ENCODE results near the gene IL25.
"Not testable (repeated sequence)": the region's sequence is repeated elsewhere in the genome, so short reads cannot be mapped to it uniquely, and the experiment has no call there.

Gene IL25

DNA sequence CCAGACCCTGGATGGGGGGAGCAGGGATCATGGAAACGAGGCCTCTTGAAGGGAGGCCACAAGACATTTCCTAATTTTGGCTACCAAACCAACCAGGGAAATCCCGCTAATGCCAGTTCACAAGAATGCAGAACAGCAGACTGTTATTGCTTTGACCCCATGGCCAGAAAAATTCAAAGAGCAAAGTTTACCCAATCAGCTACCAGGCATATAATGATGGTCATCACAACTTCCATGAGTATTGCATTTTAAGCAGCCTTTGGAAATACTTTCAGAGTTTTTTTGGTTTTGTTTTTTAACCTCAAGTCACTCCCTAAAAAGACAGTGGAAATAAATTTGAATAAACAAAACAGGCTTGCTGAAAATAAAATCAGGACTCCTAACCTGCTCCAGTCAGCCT lies at the start of gene IL25:
IL25 (plus strand) TSS at position 301 of the 400 bp plus-strand sequence.
- ChIA-PET CTCF (interaction anchor here (0.8 to 3.3 kb wide), 2 partner anchors 8 to 43 kb away, joined by 3 to 14 read pairs; no protein-coding TSS in a partner anchor), POLR2A (no interaction called here)
- H3K4me3 ChIP-seq (ENCODE audit: low read depth, low read length), result no peak within 1 kb of the TSS
- no peak for DNase-seq (ENCODE audit: low read depth, low spot score)
- TF ChIP-seq CTCF (IDR thresholded peaks at IDR 0.05; ENCODE audit: insufficient read depth, low read length, missing control alignments), result no peak

DNA sequence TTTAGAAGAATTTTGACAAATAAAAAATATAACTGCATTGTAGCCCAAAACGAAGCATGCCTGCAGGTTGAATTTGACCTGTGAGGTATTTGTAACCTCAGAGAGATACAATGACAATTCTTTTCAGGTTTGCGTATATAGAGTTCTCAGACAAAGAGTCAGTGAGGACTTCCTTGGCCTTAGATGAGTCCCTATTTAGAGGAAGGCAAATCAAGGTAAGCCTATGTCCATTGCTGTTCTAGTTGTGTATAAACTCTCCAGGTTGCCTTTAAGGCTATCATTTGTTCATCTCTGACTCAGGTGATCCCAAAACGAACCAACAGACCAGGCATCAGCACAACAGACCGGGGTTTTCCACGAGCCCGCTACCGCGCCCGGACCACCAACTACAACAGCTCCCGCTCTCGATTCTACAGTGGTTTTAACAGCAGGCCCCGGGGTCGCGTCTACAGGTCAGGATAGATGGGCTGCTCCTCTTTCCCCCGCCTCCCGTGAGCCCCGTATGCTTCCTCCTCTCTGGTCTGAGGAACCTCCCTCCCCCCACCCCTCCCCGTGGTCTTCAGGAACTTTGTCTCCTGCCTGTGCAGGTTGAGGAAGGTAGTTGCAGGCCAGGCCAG lies 48.7 kb upstream of the IL25 start:
- no peak for TF ChIP-seq CTCF (IDR thresholded peaks at IDR 0.05; ENCODE audit: insufficient read depth, low read length, missing control alignments)
- no peak overlapping the region for H3K4me3 ChIP-seq (ENCODE audit: low read depth, low read length)
- ChIA-PET CTCF (interaction anchor here (1.0 to 18.0 kb wide), 5 partner anchors 10 to 235 kb away, joined by 3 to 303 read pairs (median 5); partner anchors contain the start of gene CMTM5), POLR2A (interaction anchor here (0.7 kb wide), 1 partner anchor 898 kb away, joined by 3 read pairs; no protein-coding TSS in a partner anchor)
- DNase-seq (ENCODE audit: low read depth, low spot score), result no peak

DNA sequence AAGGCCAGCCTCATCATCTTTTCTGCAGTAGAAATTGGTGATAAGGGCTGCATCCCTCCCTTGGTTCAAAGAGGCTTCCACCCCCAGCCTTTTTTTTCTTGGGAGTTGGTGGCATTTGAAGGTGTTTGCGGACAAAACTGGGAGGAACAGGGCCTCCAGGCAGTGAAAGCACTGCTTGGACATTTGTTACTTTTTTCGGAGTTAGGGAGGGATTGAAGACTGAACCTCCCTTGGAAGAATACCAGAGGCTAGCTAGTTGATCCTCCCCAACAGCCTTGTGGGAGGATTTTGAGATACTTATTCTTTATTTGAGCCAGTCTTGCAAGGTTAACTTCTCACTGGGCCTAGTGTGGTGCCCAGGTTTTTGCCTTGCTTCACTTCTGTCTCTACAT lies 48.2 kb upstream of the IL25 start:
- ChIA-PET POLR2A (no interaction called here), CTCF (interaction anchor here (1.0 to 18.0 kb wide), 3 partner anchors 54 to 235 kb away, joined by 3 to 303 read pairs (median 4); partner anchors contain the start of gene CMTM5)
- DNase-seq (ENCODE audit: low read depth, low spot score), result no peak
- H3K4me3 ChIP-seq (ENCODE audit: low read depth, low read length), result no peak overlapping the region
- TF ChIP-seq CTCF (IDR thresholded peaks at IDR 0.05; ENCODE audit: insufficient read depth, low read length, missing control alignments), result no peak

DNA sequence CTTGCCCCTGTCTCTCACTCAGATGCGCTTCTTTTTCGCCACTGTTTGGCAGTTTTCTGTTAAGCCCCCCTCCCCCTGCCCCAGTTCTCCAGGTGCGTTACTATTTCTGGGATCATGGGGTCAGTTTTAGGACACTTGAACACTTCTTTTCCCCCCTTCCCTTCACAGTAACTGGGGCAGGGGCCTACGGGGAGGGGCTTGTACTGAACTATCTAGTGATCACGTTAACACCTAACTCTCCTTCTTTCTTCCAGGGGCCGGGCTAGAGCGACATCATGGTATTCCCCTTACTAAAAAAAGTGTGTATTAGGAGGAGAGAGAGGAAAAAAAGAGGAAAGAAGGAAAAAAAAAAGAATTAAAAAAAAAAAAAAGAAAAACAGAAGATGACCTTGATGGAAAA lies 47.6 kb upstream of the IL25 start:
- CTCF ChIA-PET, result interaction anchor here (1.0 to 18.0 kb wide), 3 partner anchors 53 to 234 kb away, joined by 3 to 303 read pairs (median 4); partner anchors contain the start of gene CMTM5
- POLR2A ChIA-PET, result no interaction called here
- no peak overlapping the region for H3K4me3 ChIP-seq (ENCODE audit: low read depth, low read length)
- TF ChIP-seq CTCF (IDR thresholded peaks at IDR 0.05; ENCODE audit: insufficient read depth, low read length, missing control alignments), result no peak
- no peak for DNase-seq (ENCODE audit: low read depth, low spot score)

GRCh38 chr14:23325746-23326145 lies 46.9 kb upstream of the IL25 start:
- CTCF ChIA-PET, result interaction anchor here (1.4 to 18.0 kb wide), 6 partner anchors 29 to 131 kb away, joined by 4 to 303 read pairs (median 8); partner anchors contain the start of gene CMTM5
- H3K4me3 ChIP-seq (ENCODE audit: low read depth, low read length); DNase-seq (ENCODE audit: low read depth, low spot score): not testable (repeated sequence)
- POLR2A ChIA-PET, result interaction anchor here (0.6 to 1.4 kb wide), 3 partner anchors 15 to 204 kb away, joined by 3 to 7 read pairs (median 3); partner anchors contain the start of gene SLC22A17

DNA sequence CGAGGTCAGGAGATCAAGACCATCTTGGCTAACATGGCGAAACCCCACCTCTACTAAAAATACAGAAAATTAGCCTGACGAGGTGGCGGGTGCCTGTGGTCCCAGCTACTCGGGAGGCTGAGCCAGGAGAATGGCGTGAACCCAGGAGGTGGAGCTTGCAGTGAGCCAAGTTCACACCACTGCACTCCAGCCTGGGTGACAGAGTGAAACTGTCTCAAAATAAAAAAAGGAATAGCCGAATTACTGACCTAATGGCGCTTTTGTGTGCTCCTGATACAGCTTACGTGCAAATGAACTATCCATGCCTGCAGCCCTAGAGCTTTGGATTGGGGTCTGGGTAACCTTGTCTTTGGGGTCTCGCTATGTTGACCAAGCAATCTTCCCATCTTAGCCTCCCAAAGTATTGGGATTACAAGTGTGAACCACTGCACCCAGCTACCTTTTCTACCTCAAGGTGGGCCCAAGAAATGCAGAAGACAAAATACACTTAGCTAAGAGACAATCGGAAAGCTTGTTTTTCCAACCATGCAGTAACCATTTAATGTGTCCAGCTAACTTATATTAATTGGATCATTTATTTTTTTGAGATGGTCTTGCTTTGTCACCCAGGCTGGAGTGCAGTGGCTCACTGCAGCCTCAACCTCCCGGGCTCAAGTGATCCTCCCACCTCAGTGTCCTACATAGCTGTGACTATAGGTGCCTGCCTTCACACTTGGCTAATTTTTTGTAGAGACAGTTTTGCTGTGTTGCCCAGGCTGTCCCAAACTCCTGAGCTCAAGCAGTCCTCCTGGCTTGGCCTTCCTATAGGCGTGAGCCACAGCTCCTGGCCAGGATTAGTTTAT lies 45.9 kb upstream of the IL25 start:
- no peak for TF ChIP-seq CTCF (IDR thresholded peaks at IDR 0.05; ENCODE audit: insufficient read depth, low read length, missing control alignments)
- no peak for DNase-seq (ENCODE audit: low read depth, low spot score)
- H3K4me3 ChIP-seq (ENCODE audit: low read depth, low read length), result no peak overlapping the region
- ChIA-PET POLR2A (interaction anchor here (0.6 to 1.8 kb wide), 4 partner anchors 16 to 205 kb away, joined by 3 to 9 read pairs (median 5); partner anchors contain the start of gene SLC22A17), CTCF (interaction anchor here (0.9 to 18.0 kb wide), 26 partner anchors 8 to 237 kb away, joined by 3 to 303 read pairs (median 6); partner anchors contain the start of genes CMTM5, PPP1R3E and SLC22A17)

Data from AG04449 (cell line).